GM23338 (cell line): ENCODE measurements around the gene BEND2.

ENCODE experiments used
- CREB1 ChIP-seq: fragments of 250-450 bp; sonication (Bioruptor Pico); IDR thresholded peaks from 2 replicates; pipeline ENCODE4 v1.5.0; 2020; ENCODE audit warnings: low read depth, mild to moderate bottlenecking, moderate library complexity
- CTCF ChIP-seq, 2 experiments: fragments of 200-600 bp in 1 of 2; sonication (generic) in 1 of 2; conservative IDR thresholded peaks; 2 replicates each; pipeline versions ENCODE4 v1.5.1 to v1.6.1; 2016 to 2017; ENCODE audit warnings: antibody characterized with exemption in 2 of 2, low read depth in 2 of 2, mild to moderate bottlenecking in 2 of 2, moderate library complexity in 1 of 2
- ETS1 ChIP-seq: IDR thresholded peaks from 2 replicates; pipeline ENCODE4 v1.6.1; 2016; ENCODE audit warnings: antibody characterized with exemption
- EZH2 ChIP-seq: fragments of 200-600 bp; sonication (generic); IDR thresholded peaks from one replicate; pipeline ENCODE4 v1.8.0; 2017; ENCODE audit warnings: antibody characterized with exemption, mild to moderate bottlenecking, low read depth; ENCODE audit not compliant: unreplicated experiment
- EZH2phosphoT487 ChIP-seq: fragments of 200-600 bp; sonication (generic); IDR thresholded peaks from one replicate; pipeline ENCODE4 v1.8.1; 2018; ENCODE audit warnings: antibody characterized with exemption; ENCODE audit not compliant: unreplicated experiment
- JUNB ChIP-seq: IDR thresholded peaks from one replicate; pipeline ENCODE4 v1.6.1; 2016; ENCODE audit warnings: antibody characterized with exemption; ENCODE audit not compliant: unreplicated experiment
- NANOG ChIP-seq: IDR thresholded peaks from 2 replicates; pipeline ENCODE4 v1.6.1; 2016; ENCODE audit warnings: antibody characterized with exemption, borderline replicate concordance
- POLR2AphosphoS5 ChIP-seq: IDR thresholded peaks from 2 replicates; pipeline ENCODE4 v1.6.1; 2016; ENCODE audit warnings: antibody characterized with exemption, low read depth
- REST ChIP-seq: IDR thresholded peaks from one replicate; pipeline ENCODE4 v1.6.1; 2018; ENCODE audit warnings: antibody characterized with exemption; ENCODE audit not compliant: unreplicated experiment
- STAT1 ChIP-seq: IDR thresholded peaks from one replicate; pipeline ENCODE4 v1.6.1; 2016; ENCODE audit warnings: antibody characterized with exemption; ENCODE audit not compliant: unreplicated experiment
- ZNF114 ChIP-seq: fragments of 250-450 bp; sonication (Bioruptor Pico); IDR thresholded peaks from 2 replicates; pipeline ENCODE4 v1.5.0; 2020; ENCODE audit warnings: mild to moderate bottlenecking, moderate library complexity
- ZNF331 ChIP-seq: fragments of 250-450 bp; sonication (Bioruptor Pico); IDR thresholded peaks from 2 replicates; pipeline ENCODE4 v1.5.0; 2020; ENCODE audit warnings: low read depth, mild to moderate bottlenecking, moderate library complexity
- TF ChIP-seq, protein P1 (sequence below): fragments of 250-450 bp; sonication (Bioruptor Pico); IDR thresholded peaks from 2 replicates; pipeline ENCODE4 v1.5.0; 2020; ENCODE audit warnings: mild to moderate bottlenecking, moderate library complexity

GRCh38 chrX:18146009-18146408, 74.7 kb downstream of the BEND2 start:
- no peak for TF ChIP-seq REST
- TF ChIP-seq CTCF (conservative IDR thresholded peaks at IDR 0.05; ENCODE audit: low read depth in 2 of 2), result no peak
- TF ChIP-seq EZH2, result no peak
- no peak for TF ChIP-seq POLR2AphosphoS5
- TF ChIP-seq CREB1, result no peak
- TF ChIP-seq ETS1, result no peak
- no peak for TF ChIP-seq EZH2phosphoT487
- no peak for TF ChIP-seq JUNB
- TF ChIP-seq STAT1, result no peak
- TF ChIP-seq NANOG, result no peak
- no peak for TF ChIP-seq ZNF331 (CRISPR knock-in tag)
- TF ChIP-seq, protein P1, sequence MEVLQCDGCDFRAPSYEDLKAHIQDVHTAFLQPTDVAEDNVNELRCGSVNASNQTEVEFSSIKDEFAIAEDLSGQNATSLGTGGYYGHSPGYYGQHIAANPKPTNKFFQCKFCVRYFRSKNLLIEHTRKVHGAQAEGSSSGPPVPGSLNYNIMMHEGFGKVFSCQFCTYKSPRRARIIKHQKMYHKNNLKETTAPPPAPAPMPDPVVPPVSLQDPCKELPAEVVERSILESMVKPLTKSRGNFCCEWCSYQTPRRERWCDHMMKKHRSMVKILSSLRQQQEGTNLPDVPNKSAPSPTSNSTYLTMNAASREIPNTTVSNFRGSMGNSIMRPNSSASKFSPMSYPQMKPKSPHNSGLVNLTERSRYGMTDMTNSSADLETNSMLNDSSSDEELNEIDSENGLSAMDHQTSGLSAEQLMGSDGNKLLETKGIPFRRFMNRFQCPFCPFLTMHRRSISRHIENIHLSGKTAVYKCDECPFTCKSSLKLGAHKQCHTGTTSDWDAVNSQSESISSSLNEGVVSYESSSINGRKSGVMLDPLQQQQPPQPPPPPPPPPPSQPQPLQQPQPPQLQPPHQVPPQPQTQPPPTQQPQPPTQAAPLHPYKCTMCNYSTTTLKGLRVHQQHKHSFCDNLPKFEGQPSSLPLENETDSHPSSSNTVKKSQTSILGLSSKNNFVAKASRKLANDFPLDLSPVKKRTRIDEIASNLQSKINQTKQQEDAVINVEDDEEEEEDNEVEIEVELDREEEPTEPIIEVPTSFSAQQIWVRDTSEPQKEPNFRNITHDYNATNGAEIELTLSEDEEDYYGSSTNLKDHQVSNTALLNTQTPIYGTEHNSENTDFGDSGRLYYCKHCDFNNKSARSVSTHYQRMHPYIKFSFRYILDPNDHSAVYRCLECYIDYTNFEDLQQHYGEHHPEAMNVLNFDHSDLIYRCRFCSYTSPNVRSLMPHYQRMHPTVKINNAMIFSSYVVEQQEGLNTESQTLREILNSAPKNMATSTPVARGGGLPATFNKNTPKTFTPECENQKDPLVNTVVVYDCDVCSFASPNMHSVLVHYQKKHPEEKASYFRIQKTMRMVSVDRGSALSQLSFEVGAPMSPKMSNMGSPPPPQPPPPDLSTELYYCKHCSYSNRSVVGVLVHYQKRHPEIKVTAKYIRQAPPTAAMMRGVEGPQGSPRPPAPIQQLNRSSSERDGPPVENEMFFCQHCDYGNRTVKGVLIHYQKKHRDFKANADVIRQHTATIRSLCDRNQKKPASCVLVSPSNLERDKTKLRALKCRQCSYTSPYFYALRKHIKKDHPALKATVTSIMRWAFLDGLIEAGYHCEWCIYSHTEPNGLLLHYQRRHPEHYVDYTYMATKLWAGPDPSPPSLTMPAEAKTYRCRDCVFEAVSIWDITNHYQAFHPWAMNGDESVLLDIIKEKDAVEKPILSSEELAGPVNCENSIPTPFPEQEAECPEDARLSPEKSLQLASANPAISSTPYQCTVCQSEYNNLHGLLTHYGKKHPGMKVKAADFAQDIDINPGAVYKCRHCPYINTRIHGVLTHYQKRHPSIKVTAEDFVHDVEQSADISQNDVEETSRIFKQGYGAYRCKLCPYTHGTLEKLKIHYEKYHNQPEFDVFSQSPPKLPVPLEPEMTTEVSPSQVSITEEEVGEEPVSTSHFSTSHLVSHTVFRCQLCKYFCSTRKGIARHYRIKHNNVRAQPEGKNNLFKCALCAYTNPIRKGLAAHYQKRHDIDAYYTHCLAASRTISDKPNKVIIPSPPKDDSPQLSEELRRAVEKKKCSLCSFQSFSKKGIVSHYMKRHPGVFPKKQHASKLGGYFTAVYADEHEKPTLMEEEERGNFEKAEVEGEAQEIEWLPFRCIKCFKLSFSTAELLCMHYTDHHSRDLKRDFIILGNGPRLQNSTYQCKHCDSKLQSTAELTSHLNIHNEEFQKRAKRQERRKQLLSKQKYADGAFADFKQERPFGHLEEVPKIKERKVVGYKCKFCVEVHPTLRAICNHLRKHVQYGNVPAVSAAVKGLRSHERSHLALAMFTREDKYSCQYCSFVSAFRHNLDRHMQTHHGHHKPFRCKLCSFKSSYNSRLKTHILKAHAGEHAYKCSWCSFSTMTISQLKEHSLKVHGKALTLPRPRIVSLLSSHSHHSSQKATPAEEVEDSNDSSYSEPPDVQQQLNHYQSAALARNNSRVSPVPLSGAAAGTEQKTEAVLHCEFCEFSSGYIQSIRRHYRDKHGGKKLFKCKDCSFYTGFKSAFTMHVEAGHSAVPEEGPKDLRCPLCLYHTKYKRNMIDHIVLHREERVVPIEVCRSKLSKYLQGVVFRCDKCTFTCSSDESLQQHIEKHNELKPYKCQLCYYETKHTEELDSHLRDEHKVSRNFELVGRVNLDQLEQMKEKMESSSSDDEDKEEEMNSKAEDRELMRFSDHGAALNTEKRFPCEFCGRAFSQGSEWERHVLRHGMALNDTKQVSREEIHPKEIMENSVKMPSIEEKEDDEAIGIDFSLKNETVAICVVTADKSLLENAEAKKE (CRISPR knock-in tag), result no peak
- TF ChIP-seq ZNF114 (CRISPR knock-in tag), result no peak
